Ishikawa (cell line): ENCODE results near the gene ATXN1L.

Source experiments
- CEBPB ChIP-seq: IDR thresholded peaks from 2 replicates; pipeline ENCODE4 v1.6.1; 2012
- EP300 ChIP-seq: IDR thresholded peaks from 2 replicates; pipeline ENCODE4 v1.6.1; 2012; ENCODE audit warnings: borderline replicate concordance
- NFIC ChIP-seq: IDR thresholded peaks from 2 replicates; pipeline ENCODE4 v1.6.1; 2012
- RAD21 ChIP-seq: IDR thresholded peaks from 2 replicates; pipeline ENCODE4 v1.6.1; 2012; ENCODE audit warnings: low read depth
- TAF1 ChIP-seq: IDR thresholded peaks from 2 replicates; pipeline ENCODE4 v1.6.1; 2012; ENCODE audit warnings: low read depth, mild to moderate bottlenecking
- TCF12 ChIP-seq: IDR thresholded peaks from 2 replicates; pipeline ENCODE4 v1.6.1; 2012; ENCODE audit warnings: low read depth
- YY1 ChIP-seq: IDR thresholded peaks from 2 replicates; pipeline ENCODE4 v1.6.1; 2012; ENCODE audit warnings: low read depth
- ZBTB7A ChIP-seq: IDR thresholded peaks from 2 replicates; pipeline ENCODE4 v1.6.1; 2012; ENCODE audit warnings: low read depth
- TF ChIP-seq, protein P1 (sequence below): IDR thresholded peaks from 2 replicates; pipeline ENCODE4 v1.6.1; 2012; ENCODE audit warnings: low read depth, mild to moderate bottlenecking
- TF ChIP-seq, protein P2 (sequence below): IDR thresholded peaks from 2 replicates; pipeline ENCODE4 v1.6.1; 2012
- TF ChIP-seq, protein P3 (sequence below): IDR thresholded peaks from 2 replicates; pipeline ENCODE4 v1.6.1; 2012

DNA sequence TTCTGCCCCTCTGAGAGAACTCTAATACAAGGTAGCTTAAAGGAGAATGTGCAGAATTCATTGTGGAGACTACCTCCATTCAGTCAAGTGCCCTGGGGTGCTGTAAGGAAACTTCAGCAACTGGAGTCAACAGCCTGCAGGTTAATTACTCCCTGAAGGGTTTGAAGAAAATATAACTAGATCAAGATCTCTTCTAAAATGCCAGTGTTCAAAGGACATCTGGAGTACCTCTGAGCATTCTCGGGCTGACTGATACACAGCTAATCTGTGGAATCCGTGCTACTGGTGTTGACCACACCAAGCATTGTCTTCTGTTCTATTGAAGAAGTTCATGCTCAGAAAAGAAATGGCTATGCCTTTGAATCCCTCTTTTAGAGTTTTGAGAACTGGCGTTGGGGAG lies 11.5 kb upstream of the ATXN1L start:
- TF ChIP-seq RAD21: no peak
- no peak for TF ChIP-seq TCF12
- TF ChIP-seq, protein P1, sequence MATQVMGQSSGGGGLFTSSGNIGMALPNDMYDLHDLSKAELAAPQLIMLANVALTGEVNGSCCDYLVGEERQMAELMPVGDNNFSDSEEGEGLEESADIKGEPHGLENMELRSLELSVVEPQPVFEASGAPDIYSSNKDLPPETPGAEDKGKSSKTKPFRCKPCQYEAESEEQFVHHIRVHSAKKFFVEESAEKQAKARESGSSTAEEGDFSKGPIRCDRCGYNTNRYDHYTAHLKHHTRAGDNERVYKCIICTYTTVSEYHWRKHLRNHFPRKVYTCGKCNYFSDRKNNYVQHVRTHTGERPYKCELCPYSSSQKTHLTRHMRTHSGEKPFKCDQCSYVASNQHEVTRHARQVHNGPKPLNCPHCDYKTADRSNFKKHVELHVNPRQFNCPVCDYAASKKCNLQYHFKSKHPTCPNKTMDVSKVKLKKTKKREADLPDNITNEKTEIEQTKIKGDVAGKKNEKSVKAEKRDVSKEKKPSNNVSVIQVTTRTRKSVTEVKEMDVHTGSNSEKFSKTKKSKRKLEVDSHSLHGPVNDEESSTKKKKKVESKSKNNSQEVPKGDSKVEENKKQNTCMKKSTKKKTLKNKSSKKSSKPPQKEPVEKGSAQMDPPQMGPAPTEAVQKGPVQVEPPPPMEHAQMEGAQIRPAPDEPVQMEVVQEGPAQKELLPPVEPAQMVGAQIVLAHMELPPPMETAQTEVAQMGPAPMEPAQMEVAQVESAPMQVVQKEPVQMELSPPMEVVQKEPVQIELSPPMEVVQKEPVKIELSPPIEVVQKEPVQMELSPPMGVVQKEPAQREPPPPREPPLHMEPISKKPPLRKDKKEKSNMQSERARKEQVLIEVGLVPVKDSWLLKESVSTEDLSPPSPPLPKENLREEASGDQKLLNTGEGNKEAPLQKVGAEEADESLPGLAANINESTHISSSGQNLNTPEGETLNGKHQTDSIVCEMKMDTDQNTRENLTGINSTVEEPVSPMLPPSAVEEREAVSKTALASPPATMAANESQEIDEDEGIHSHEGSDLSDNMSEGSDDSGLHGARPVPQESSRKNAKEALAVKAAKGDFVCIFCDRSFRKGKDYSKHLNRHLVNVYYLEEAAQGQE: no peak
- no peak for TF ChIP-seq EP300
- TF ChIP-seq YY1: no peak
- TF ChIP-seq TAF1: no peak
- no peak for TF ChIP-seq CEBPB
- TF ChIP-seq, protein P2, sequence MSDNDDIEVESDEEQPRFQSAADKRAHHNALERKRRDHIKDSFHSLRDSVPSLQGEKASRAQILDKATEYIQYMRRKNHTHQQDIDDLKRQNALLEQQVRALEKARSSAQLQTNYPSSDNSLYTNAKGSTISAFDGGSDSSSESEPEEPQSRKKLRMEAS: no peak
- TF ChIP-seq ZBTB7A: no peak
- TF ChIP-seq NFIC: no peak
- TF ChIP-seq, protein P3, sequence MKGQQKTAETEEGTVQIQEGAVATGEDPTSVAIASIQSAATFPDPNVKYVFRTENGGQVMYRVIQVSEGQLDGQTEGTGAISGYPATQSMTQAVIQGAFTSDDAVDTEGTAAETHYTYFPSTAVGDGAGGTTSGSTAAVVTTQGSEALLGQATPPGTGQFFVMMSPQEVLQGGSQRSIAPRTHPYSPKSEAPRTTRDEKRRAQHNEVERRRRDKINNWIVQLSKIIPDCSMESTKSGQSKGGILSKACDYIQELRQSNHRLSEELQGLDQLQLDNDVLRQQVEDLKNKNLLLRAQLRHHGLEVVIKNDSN: no peak
